ENCODE measurements around the gene COMMD8. TPM values are rescaled to one million over a fixed set of nuclear protein-coding genes. Genes with fewer than 3 reads are reported as not detected.

The COMMD8 gene
- total RNA-seq, 1 experiment from 2014 or later, result 10.9 TPM

DNA sequence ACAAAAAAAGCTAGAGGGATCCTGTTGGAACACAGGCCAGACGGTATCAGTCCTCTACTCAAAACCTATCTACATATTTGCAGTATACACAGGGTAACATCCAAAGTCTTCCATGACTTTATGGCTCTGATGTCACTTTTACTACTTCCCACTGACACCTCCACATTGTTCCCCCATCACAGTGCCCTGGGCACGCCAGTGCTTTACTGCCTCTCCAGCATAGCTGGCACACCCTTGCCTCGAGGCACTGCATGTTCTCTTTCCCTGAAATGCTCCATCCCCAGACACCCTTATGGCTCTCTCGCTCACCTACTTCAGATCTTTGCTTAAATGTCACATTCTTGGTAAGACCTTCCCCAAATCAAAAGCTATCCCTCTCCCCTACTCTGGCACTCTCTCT, 15.3 kb upstream of the COMMD8 start:
- H3K9ac ChIP-seq (ENCODE audit: extremely low read depth, insufficient read length, low read length), result no peak overlapping the region
- no peak overlapping the region for H2BK15ac ChIP-seq (ENCODE audit: low read depth, low read length)
- no CpG with 5 or more reads among the region's 4 CpGs for WGBS (ENCODE audit: extremely low coverage, insufficient read length, low lambda C conversion rate)
- H4K20me1 ChIP-seq (ENCODE audit: control insufficient read depth, insufficient read depth, insufficient read length), result no peaks in the 10 kb centered on the region
- no peak overlapping the region for H3K23ac ChIP-seq (ENCODE audit: insufficient read length, low read depth, low read length)
- no peak overlapping the region for H4K91ac ChIP-seq (ENCODE audit: insufficient read length, low read depth, low read length)
- peaks cover 3% of the 10 kb centered on the region; the same call in 1 of the 2 replicates for H3K27me3 Mint-ChIP-seq (ENCODE audit: low read depth)
- H4K8ac ChIP-seq (replicated peaks; ENCODE audit: insufficient read length, low read depth, low read length), result no peak overlapping the region
- no peak overlapping the region for H3T11ph ChIP-seq (ENCODE audit: low read length)
- H2BK5ac ChIP-seq (ENCODE audit: insufficient read length, low read length), result no peak overlapping the region
- H2AFZ ChIP-seq (ENCODE audit: low read length), result no peak overlapping the region
- H4K5ac ChIP-seq (ENCODE audit: insufficient read length, low read depth, low read length), result no peak overlapping the region
- no peak overlapping the region for H2BK20ac ChIP-seq (ENCODE audit: low read depth, low read length, poor library complexity, severe bottlenecking)
- TF ChIP-seq CTCF (conservative IDR thresholded peaks at IDR 0.05), result no peak
- no peak overlapping the region for H3K18ac ChIP-seq (ENCODE audit: insufficient read length, low read depth, low read length)
- H2BK12ac ChIP-seq (ENCODE audit: insufficient read length, low read depth, low read length), result no peak overlapping the region
- H2AK5ac ChIP-seq (ENCODE audit: insufficient read length, low read length), result no peak overlapping the region
- H3K36me3 Mint-ChIP-seq (ENCODE audit: insufficient read depth in 1 of 3, low read depth in 3 of 3), result no peaks in the 10 kb centered on the region
- H3K9me3 Mint-ChIP-seq, result no peaks in the 10 kb centered on the region
- H3K4ac ChIP-seq (ENCODE audit: low read depth, low read length), result no peak overlapping the region
- H3K4me1 Mint-ChIP-seq, result peaks cover 5% of the 10 kb centered on the region in 2 experiments; a peak in 3 of 4 replicates
- no peak overlapping the region for H3K56ac ChIP-seq (ENCODE audit: insufficient read length, low read depth, low read length)
- H3K27me3 ChIP-seq (ENCODE audit: insufficient read depth, low read length), result no peaks in the 10 kb centered on the region; the same call in 1 of the 2 replicates
- H3K4me2 ChIP-seq (ENCODE audit: insufficient read depth, insufficient read length, low read length), result no peak overlapping the region
- H3K27ac ChIP-seq (ENCODE audit: insufficient read length, low read depth, low read length), result no peak overlapping the region
- H3K27ac Mint-ChIP-seq, result no peak overlapping the region
- no peak overlapping the region for H2BK120ac ChIP-seq (ENCODE audit: low read depth, low read length, poor library complexity, severe bottlenecking)
- H3K4me1 ChIP-seq (ENCODE audit: insufficient read depth, low read length), result no peaks in the 10 kb centered on the region
- no peak for DNase-seq
- H3K79me1 ChIP-seq (ENCODE audit: insufficient read depth, low read depth, low read length, poor library complexity, severe bottlenecking), result no peaks in the 10 kb centered on the region
- H3K14ac ChIP-seq (ENCODE audit: insufficient read depth, low read length), result no peak overlapping the region
- no peak overlapping the region for H3K4me3 Mint-ChIP-seq
- H3K9me3 ChIP-seq (ENCODE audit: control insufficient read depth, low read depth, low read length), result no peaks in the 10 kb centered on the region
- H3K23me2 ChIP-seq (ENCODE audit: insufficient read length, low read depth, low read length, poor library complexity, severe bottlenecking), result no peaks in the 10 kb centered on the region
- no peaks in the 10 kb centered on the region for H3K79me2 ChIP-seq (ENCODE audit: insufficient read depth, low read length)

Data from H9 (cell line).